D721Med (cell line): ENCODE results near the gene RHOD.

Experiments
- DNase-seq: peaks from one replicate; pipeline ENCODE4 v3.0.0; 2011; ENCODE audit warnings: low spot score; ENCODE audit not compliant: insufficient read length
- FAIRE-seq: peaks from 2 replicates; lab custom pipeline; 2011; peaks lifted over from hg19 to GRCh38; lab: Jason Lieb, UNC
- CTCF ChIP-seq: IDR thresholded peaks from 2 replicates; pipeline ENCODE4 v1.5.1; 2012; ENCODE audit warnings: mild to moderate bottlenecking, control low read depth; ENCODE audit not compliant: insufficient read depth; ENCODE audit errors: missing control alignments

The RHOD gene

GRCh38 chr11:67058506-67058905, 1.9 kb downstream of the RHOD start:
- TF ChIP-seq CTCF: no peak
- DNase-seq (no peak), FAIRE-seq (no peak)

- DNase-seq: no peak
- FAIRE-seq: no peak
- no peak for TF ChIP-seq CTCF
Observed at GRCh38 chr11:67059671-67060070, 3.0 kb downstream of the RHOD start.

- FAIRE-seq (no peak), DNase-seq (no peak)
- no peak for TF ChIP-seq CTCF
Observed at GRCh38 chr11:67060111-67060522, 3.5 kb downstream of the RHOD start.

GRCh38 chr11:67062526-67063373, 6.1 kb downstream of the RHOD start:
- no peak for FAIRE-seq
- TF ChIP-seq CTCF: no peak

GRCh38 chr11:67066333-67066709, 9.7 kb downstream of the RHOD start:
- TF ChIP-seq CTCF: no peak
- FAIRE-seq: no peak
- no peak for DNase-seq

More at GRCh38 chr11:67062526-67063373, 6.1 kb downstream of the RHOD start:
- no peak for DNase-seq

GRCh38 chr11:67071420-67072284, 15.0 kb downstream of the RHOD start:
- DNase-seq (peak; percentile 72), FAIRE-seq (no peak)

More at GRCh38 chr11:67071420-67072284, 15.0 kb downstream of the RHOD start:
- TF ChIP-seq CTCF: peak; percentile 43
